HepG2 (cell line): ENCODE results near the gene KRT4. TPM values are rescaled to one million over a fixed set of nuclear protein-coding genes. Genes with fewer than 3 reads are reported as not detected.

Experiments
- ATAC-seq: fragments of 200-7000 bp; cut with Tn5 transposase; 3 replicates; pipeline ENCODE4 v1.9.1; 2020; ENCODE audit warnings: mild to moderate bottlenecking, moderate library complexity
- BruUV-seq: library from RNA; stranded (reverse); fragments of 400-500 nt; replicated peaks from 2 replicates; lab custom pipeline; 2021; lab: Mats Ljungman, UMichigan
- CTCF ChIA-PET: fragments of 300-600 bp; formaldehyde crosslinking; extraction: SDS; loops from one replicate; lab custom pipeline; 2021; ENCODE audit warnings: low total read pairs, inconsistent platforms, low intra/inter-chr PET ratio; lab: Yijun Ruan, JAX
- POLR2A ChIA-PET: fragments of 350-600 bp; sonication (Branson Sonifier 250); formaldehyde crosslinking; loops from one replicate; lab custom pipeline; 2020; ENCODE audit warnings: antibody characterized with exemption, inconsistent platforms; lab: Yijun Ruan, JAX
- DNase-seq: peaks from one replicate; pipeline ENCODE4 v3.0.0-alpha.2; 2015; ENCODE audit warnings: low spot score
- FAIRE-seq: peaks from 3 replicates; lab custom pipeline; 2011; peaks lifted over from hg19 to GRCh38; lab: Jason Lieb, UNC
- H2AFZ ChIP-seq: one replicate; pipeline ENCODE4 v1.6.1; 2011; ENCODE audit warnings: low read length, inconsistent platforms
- H3K27ac ChIP-seq: fragments of 300-600 bp; 3 replicates; pipeline ENCODE4 v1.8.0; 2011; ENCODE audit warnings: mixed run types, mild to moderate bottlenecking, mixed read lengths, low read length, inconsistent platforms; ENCODE audit not compliant: insufficient read depth; ENCODE audit errors: extremely low read length
- H3K27me3 ChIP-seq, 2 experiments: fragments of 200-600 bp in 1 of 2; 2 replicates in 1 of 2; 3 replicates in 1 of 2; pipeline versions ENCODE4 v1.6.0 to v1.8.0; 2011; ENCODE audit warnings: low read length in 2 of 2, mild to moderate bottlenecking in 2 of 2, moderate library complexity in 2 of 2, inconsistent platforms in 1 of 2; ENCODE audit not compliant: insufficient read depth in 2 of 2, control insufficient read depth in 1 of 2
- H3K36me3 ChIP-seq, 2 experiments: fragments of 200-600 bp in 1 of 2; replicated peaks in 1 of 2; 2 replicates in 1 of 2; 3 replicates in 1 of 2; pipeline versions ENCODE4 v1.5.1 to v1.8.0; 2011; ENCODE audit warnings: low read length in 2 of 2, inconsistent platforms in 1 of 2; ENCODE audit not compliant: insufficient read depth in 2 of 2, control insufficient read depth in 1 of 2
- H3K4me1 ChIP-seq: 2 replicates; pipeline ENCODE4 v1.5.1; 2012; ENCODE audit warnings: low read length, inconsistent platforms; ENCODE audit not compliant: insufficient read depth
- H3K4me2 ChIP-seq: 2 replicates; pipeline ENCODE4 v1.6.0; 2011; ENCODE audit warnings: low read depth, low read length, inconsistent platforms
- H3K4me3 ChIP-seq, 3 experiments: fragments of 200-600 bp in 1 of 3; sonication (generic), shearing (Covaris generic) in 1 of 3; replicated peaks in 1 of 3; 2 replicates each; pipeline ENCODE4 v1.5.1; 2011 to 2016; ENCODE audit warnings: low read length in 3 of 3, inconsistent platforms in 2 of 3, low read depth in 2 of 3, mild to moderate bottlenecking in 2 of 3, control low read depth in 1 of 3, mixed read lengths in 1 of 3; ENCODE audit not compliant: insufficient read depth in 1 of 3
- H3K79me2 ChIP-seq: one replicate; pipeline ENCODE4 v1.6.1; 2011; ENCODE audit warnings: low read length, inconsistent platforms; ENCODE audit not compliant: insufficient read depth
- H3K9ac ChIP-seq: 2 replicates; pipeline ENCODE4 v1.6.0; 2011; ENCODE audit warnings: mild to moderate bottlenecking, low read depth, low read length, inconsistent platforms; ENCODE audit not compliant: insufficient read depth
- H3K9me3 ChIP-seq: 2 replicates; pipeline ENCODE4 v1.5.1; 2012; ENCODE audit warnings: mild to moderate bottlenecking, low read length
- H4K20me1 ChIP-seq: 2 replicates; pipeline ENCODE4 v1.6.0; 2011; ENCODE audit warnings: inconsistent platforms, mild to moderate bottlenecking, low read length, moderate library complexity; ENCODE audit not compliant: insufficient read depth
- ARID2 ChIP-seq: sonication (generic); formaldehyde crosslinking; IDR thresholded peaks from 2 replicates; pipeline ENCODE4 v1.8.1; 2022; ENCODE audit warnings: mild to moderate bottlenecking, missing genetic modification reagents, borderline replicate concordance
- FOXK2 ChIP-seq: fragments of 450-650 bp; IDR thresholded peaks from 2 replicates; pipeline ENCODE4 v1.6.1; 2016
- KAT8 ChIP-seq: IDR thresholded peaks from 2 replicates; pipeline ENCODE4 v1.6.1; 2016; ENCODE audit warnings: missing genetic modification reagents, missing compliant biosample characterization
- KLF6 ChIP-seq: IDR thresholded peaks from 2 replicates; pipeline ENCODE4 v1.8.0; 2016; ENCODE audit warnings: missing biosample characterization, missing genetic modification reagents
- MAFK ChIP-seq, 2 experiments: IDR thresholded peaks in 1 of 2; conservative IDR thresholded peaks in 1 of 2; 2 replicates each; pipeline ENCODE4 v1.6.1; 2011; ENCODE audit warnings: improper control_type of control experiment in 2 of 2, low read length in 2 of 2
- NAIF1 ChIP-seq: sonication (generic); formaldehyde crosslinking; IDR thresholded peaks from 2 replicates; pipeline ENCODE4 v1.5.0; 2020; ENCODE audit warnings: mild to moderate bottlenecking, missing genetic modification reagents, borderline replicate concordance
- NPAS2 ChIP-seq: sonication (generic); formaldehyde crosslinking; IDR thresholded peaks from 2 replicates; pipeline ENCODE4 v1.8.0; 2022; ENCODE audit warnings: mild to moderate bottlenecking, missing genetic modification reagents, borderline replicate concordance
- PAF1 ChIP-seq: IDR thresholded peaks from 2 replicates; pipeline ENCODE4 v1.6.1; 2016; ENCODE audit warnings: missing genetic modification reagents, missing compliant biosample characterization
- PRMT3 ChIP-seq: sonication (generic); formaldehyde crosslinking; IDR thresholded peaks from 2 replicates; pipeline ENCODE4 v1.8.1; 2022; ENCODE audit warnings: low read depth, mild to moderate bottlenecking, moderate library complexity, missing genetic modification reagents, borderline replicate concordance
- SALL2 ChIP-seq: sonication (generic); formaldehyde crosslinking; IDR thresholded peaks from 2 replicates; pipeline ENCODE4 v1.8.1; 2023; ENCODE audit warnings: mild to moderate bottlenecking, missing genetic modification reagents, inconsistent platforms
- TBP ChIP-seq: sonication (generic); formaldehyde crosslinking; IDR thresholded peaks from 2 replicates; pipeline ENCODE4 v1.5.0; 2020; ENCODE audit warnings: missing genetic modification reagents
- U2AF1 ChIP-seq: fragments of 200-400 bp; formaldehyde crosslinking; optimal IDR thresholded peaks from 2 replicates; pipeline ENCODE3; 2017; ENCODE audit warnings: mild to moderate bottlenecking, low read depth, low read length
- ZBTB38 ChIP-seq: sonication (generic); formaldehyde crosslinking; IDR thresholded peaks from 2 replicates; pipeline ENCODE4 v1.5.1; 2020; ENCODE audit warnings: mild to moderate bottlenecking, missing genetic modification reagents
- ZFP37 ChIP-seq: sonication (generic); formaldehyde crosslinking; IDR thresholded peaks from 2 replicates; pipeline ENCODE4 v1.4.0; 2020; ENCODE audit warnings: missing genetic modification reagents, borderline replicate concordance
- ZNF263 ChIP-seq: sonication (generic); formaldehyde crosslinking; IDR thresholded peaks from 2 replicates; pipeline ENCODE4 v1.4.0; 2020; ENCODE audit warnings: missing genetic modification reagents
- ZNF460 ChIP-seq: sonication (generic); formaldehyde crosslinking; IDR thresholded peaks from 2 replicates; pipeline ENCODE4 v1.5.1; 2020; ENCODE audit warnings: missing genetic modification reagents, mild to moderate bottlenecking, borderline replicate concordance
- ZNF775 ChIP-seq: sonication (generic); formaldehyde crosslinking; IDR thresholded peaks from 2 replicates; pipeline ENCODE4 v1.4.0; 2020; ENCODE audit warnings: missing genetic modification reagents, mild to moderate bottlenecking, moderate library complexity, borderline replicate concordance
- ZSCAN12 ChIP-seq: sonication (generic); formaldehyde crosslinking; IDR thresholded peaks from 2 replicates; pipeline ENCODE4 v1.9.0; 2021; ENCODE audit warnings: mild to moderate bottlenecking, missing genetic modification reagents
- WGBS: methylation state at CpG from one replicate; pipeline ENCODE4 v1.1.6; 2017; ENCODE audit warnings: low lambda C conversion rate; 5-methylcytosine and 5-hydroxymethylcytosine counted together
- in situ Hi-C: cut with HindIII; loops from 2 replicates; pipeline ENCODE4 v1.10.0; 2017; ENCODE audit warnings: low pct_unique_long_range_greater_than_20kb; ENCODE audit not compliant: extremely low pct_ligation_motif_present
- intact Hi-C: fragments of 100-400 bp; cut with micrococcal nuclease; formaldehyde crosslinking; loops from one replicate; pipeline ENCODE4 v1.10.0; 2022; ENCODE audit not compliant: unreplicated experiment
- polyA plus RNA-seq, 8 experiments: library from polyadenylated mRNA; depleted of rRNA in 3 of 8; stranded (reverse) in 7 of 8; unstranded in 1 of 8; fragments of >200 nt; fragmentation: Illumina TruSeq in 4 of 8; extraction: Trizol in 4 of 8; gene quantifications; 2 replicates each; pipeline versions ENCODE4 v1.2.1 to v1.2.3, GENCODE V29; 2011 to 2016; ENCODE audit warnings: low read depth in 4 of 8, missing spikeins in 1 of 8, mixed read lengths in 1 of 8; ENCODE audit not compliant: insufficient read depth in 1 of 8
- total RNA-seq, 5 experiments: library from RNA; depleted of rRNA; stranded (reverse); fragments of >200 nt; fragmentation: Illumina TruSeq; extraction: Trizol; gene quantifications; 2 replicates each; pipeline ENCODE4 v1.2.3, GENCODE V29; 2016; ENCODE audit warnings: low read depth in 1 of 5
- TF ChIP-seq, protein P1 (sequence below): sonication (generic); formaldehyde crosslinking; conservative IDR thresholded peaks from 2 replicates; pipeline ENCODE4 v1.4.0; 2020; ENCODE audit warnings: missing genetic modification reagents
- TF ChIP-seq, protein P2 (sequence below): sonication (generic); formaldehyde crosslinking; IDR thresholded peaks from 2 replicates; pipeline ENCODE4 v1.5.0; 2020; ENCODE audit warnings: missing genetic modification reagents

KRT4 gene
- total and polyA plus RNA-seq, 2 of the 13 experiments (the other 11 are each of a cell fraction or from before 2014, with no cell fraction given): not detected

DNA sequence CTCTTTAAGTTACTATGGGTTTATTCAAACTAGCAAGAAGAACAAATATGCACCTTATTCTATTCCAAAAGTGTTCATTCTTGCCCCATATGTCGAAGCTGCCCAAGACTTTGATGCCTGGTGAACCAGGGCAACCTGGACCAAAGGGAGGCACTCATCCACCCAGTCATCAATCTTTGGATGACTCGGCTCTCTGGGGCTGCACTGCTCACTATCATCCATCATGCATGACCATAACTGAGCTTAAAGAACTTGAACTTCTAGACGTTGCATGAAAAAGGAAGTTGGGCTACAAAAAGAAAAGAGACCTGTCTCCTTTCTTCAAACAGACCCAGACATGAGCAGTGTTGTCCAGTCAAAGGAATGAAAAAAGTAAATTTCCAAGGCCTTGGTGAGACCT lies 1.2 kb downstream of the KRT4 start:
- FAIRE-seq: no peak

More for the DNA sequence above, 1.2 kb downstream of the KRT4 start:
- no peaks in the 10 kb centered on the region for H3K79me2 ChIP-seq
- ATAC-seq (no peak), DNase-seq (no peak)
- no peak overlapping the region for H3K27ac ChIP-seq
- CTCF ChIA-PET: no interaction called here
- H3K36me3 ChIP-seq: no peaks in the 10 kb centered on the region
- 0% methylated on average over 3 of the region's 3 CpGs for WGBS
- no peak for TF ChIP-seq ARID2 (CRISPR knock-in tag)
- TF ChIP-seq TBP (CRISPR knock-in tag): no peak
- TF ChIP-seq, protein P1, sequence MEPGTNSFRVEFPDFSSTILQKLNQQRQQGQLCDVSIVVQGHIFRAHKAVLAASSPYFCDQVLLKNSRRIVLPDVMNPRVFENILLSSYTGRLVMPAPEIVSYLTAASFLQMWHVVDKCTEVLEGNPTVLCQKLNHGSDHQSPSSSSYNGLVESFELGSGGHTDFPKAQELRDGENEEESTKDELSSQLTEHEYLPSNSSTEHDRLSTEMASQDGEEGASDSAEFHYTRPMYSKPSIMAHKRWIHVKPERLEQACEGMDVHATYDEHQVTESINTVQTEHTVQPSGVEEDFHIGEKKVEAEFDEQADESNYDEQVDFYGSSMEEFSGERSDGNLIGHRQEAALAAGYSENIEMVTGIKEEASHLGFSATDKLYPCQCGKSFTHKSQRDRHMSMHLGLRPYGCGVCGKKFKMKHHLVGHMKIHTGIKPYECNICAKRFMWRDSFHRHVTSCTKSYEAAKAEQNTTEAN (CRISPR knock-in tag): no peak
- TF ChIP-seq, protein P2, sequence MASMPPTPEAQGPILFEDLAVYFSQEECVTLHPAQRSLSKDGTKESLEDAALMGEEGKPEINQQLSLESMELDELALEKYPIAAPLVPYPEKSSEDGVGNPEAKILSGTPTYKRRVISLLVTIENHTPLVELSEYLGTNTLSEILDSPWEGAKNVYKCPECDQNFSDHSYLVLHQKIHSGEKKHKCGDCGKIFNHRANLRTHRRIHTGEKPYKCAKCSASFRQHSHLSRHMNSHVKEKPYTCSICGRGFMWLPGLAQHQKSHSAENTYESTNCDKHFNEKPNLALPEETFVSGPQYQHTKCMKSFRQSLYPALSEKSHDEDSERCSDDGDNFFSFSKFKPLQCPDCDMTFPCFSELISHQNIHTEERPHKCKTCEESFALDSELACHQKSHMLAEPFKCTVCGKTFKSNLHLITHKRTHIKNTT: no peak
- no peak for TF ChIP-seq ZNF775 (CRISPR knock-in tag)
- no peak for TF ChIP-seq NPAS2 (CRISPR knock-in tag)
- TF ChIP-seq U2AF1: no peak
- no peak for TF ChIP-seq NAIF1 (CRISPR knock-in tag)
- no peak for TF ChIP-seq ZBTB38 (CRISPR knock-in tag)
- TF ChIP-seq ZFP37 (CRISPR knock-in tag): no peak
- no peak for TF ChIP-seq ZNF460 (CRISPR knock-in tag)
- no peak for TF ChIP-seq KLF6
- TF ChIP-seq SALL2 (CRISPR knock-in tag): no peak
- no peak for TF ChIP-seq MAFK (conservative IDR thresholded peaks at IDR 0.05 in 1 of 2, IDR thresholded peaks at IDR 0.05 in 1 of 2; ENCODE audit: low read length in 2 of 2)
- no peak for TF ChIP-seq PAF1 (CRISPR knock-in tag)
- no peak for TF ChIP-seq FOXK2
- no peak for TF ChIP-seq PRMT3 (CRISPR knock-in tag)
- no peak for TF ChIP-seq ZSCAN12 (CRISPR knock-in tag)
- no peak for TF ChIP-seq KAT8 (CRISPR knock-in tag)
- no peak for TF ChIP-seq ZNF263 (CRISPR knock-in tag)
- BruUV-seq: no TSS peak
- H4K20me1 ChIP-seq: no peaks in the 10 kb centered on the region
- H3K4me3 ChIP-seq: no peak overlapping the region
- H3K9ac ChIP-seq: no peak overlapping the region
- H3K4me1 ChIP-seq: no peaks in the 10 kb centered on the region
- no peaks in the 10 kb centered on the region for H3K9me3 ChIP-seq
- in situ Hi-C loops: no loop called here
- H2AFZ ChIP-seq: no peak overlapping the region
- intact Hi-C loops: no loop called here
- POLR2A ChIA-PET: no interaction called here
- peaks cover 1 to 39% of the 10 kb centered on the region in 2 experiments; a peak in 4 of 5 replicates for H3K27me3 ChIP-seq
- H3K4me2 ChIP-seq: no peak overlapping the region
